CD4-positive, alpha-beta T cell treated with Interleukin-21 for 1 hour (primary cell): ENCODE data around the gene WNT6.

Experiments
- DNase-seq: peaks from one replicate; pipeline ENCODE4 v3.0.0-alpha.2; 2020

The WNT6 gene

DNA sequence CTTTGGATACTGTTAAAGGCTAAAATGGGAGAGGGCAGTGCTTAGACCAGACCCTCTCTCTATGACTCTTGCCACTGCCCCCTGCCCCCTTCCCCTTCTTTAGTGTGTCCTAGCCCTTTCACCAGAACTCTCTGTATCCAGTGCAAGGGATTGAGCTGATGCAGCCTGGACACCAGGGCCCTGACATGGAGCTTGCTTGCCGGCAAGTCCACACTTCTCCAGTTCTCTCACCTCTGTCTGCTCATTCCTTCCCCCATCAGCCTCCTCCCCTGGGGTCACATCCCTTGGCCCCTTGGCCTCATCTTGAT lies 1.5 kb upstream of the WNT6 start:
- no peak for DNase-seq

- no peak for DNase-seq
Measured at GRCh38 chr2:218858671-218859555, 692 bp upstream of the WNT6 start.

- DNase-seq, result no peak
Measured at GRCh38 chr2:218859988-218860831, 605 bp downstream of the WNT6 start.

DNA sequence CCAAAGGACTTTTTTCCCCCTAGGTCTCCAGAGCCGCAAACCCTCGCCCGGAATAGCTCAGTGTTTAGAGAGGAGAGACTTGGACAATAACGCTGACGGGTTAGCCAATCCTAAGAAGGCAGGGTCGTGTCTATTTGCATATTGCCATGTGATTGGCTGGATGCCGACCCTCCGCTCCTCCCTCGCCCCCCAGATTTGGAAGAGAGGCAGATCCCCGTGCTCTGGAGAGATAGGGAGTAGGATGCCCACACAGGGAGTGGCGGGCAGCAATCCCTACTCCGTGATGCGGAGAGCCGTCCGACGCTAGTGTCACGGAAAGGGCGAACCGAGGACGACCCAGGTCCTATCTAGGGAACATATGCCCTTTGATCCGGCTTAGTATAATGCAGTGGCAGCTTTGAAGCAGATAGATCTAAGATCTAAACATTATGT lies 1.4 kb downstream of the WNT6 start:
- DNase-seq, result no peak

DNA sequence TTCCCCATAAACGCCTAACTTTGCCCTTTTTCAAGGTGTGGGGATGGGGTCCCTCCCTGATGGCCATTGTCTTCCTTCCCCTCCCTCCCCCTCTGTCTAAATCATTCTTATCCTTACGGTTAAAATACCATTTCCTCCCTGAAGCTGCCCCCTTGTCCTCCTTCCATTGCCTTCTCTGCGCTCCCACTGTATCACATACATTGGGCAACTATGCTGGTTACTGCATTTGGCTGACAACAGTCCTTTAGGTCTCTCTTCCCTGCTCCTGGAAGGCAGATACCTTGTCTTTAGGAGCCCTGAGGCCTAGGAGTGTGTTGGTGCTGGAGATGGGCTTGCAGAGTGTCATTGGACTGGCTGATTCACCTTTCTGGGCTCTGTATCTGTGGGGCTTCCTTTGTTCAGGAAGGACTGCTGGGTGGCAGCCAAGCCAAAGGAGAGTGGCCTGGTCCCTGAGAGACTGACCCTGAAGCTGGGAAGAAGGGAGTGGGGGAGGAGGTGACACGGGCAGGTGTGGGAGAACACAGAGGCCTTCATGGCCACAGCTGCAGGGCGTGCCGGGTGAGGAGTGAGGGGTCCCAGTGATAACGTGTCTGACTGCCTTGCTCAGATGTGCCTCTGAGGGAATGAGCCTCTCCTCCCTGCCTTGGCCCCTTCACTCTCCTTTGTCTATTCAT lies 2.2 kb downstream of the WNT6 start:
- DNase-seq, result no peak

DNA sequence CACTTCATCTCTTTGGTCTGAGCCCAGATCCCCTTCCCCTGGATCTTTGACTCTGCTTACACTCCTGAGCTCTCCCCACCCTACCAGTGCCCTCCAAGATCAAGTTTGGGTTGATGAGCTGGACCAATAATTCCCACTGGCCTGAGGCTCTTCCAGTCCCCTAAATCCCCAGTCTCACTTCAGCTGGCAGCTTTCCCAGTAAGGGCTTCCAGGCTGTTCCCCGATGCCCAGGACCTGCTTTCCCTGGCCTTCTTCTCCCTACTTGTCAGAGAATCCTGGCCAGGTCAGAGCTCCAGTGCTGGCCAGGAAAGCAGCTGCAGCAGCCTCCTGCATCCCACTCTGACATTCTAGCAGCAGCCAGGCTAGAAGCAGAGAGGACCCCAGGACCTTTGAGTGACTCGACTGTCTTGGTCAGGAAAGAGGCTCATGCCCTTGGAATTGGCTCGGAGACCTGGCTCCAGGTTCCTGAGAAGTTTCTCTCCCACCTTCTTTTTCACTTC lies 3.5 kb downstream of the WNT6 start:
- DNase-seq, result no peak

DNA sequence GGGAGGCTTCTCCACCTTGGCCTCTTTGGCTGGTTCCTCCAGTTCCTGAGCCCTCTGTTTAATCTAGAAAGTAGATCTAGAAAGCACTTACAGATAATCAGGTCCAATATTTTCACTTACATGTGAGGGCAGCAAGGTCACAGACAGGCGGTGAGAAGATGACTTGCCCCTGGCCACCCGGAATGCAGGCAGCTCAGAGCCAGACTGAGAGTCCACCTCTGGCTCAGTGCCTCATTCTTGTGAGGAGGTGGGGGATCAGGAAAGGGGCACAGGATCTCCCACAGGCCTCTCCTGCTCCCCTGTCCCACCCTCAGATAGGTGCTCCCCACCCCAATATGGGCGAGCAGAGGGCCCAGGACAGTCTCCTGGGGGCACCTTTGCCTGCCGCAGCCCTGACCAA lies 5.8 kb downstream of the WNT6 start:
- DNase-seq, result no peak

- no peak for DNase-seq
Measured at GRCh38 chr2:218865999-218866398, 6.4 kb downstream of the WNT6 start.

GRCh38 chr2:218867900-218868299 lies 8.3 kb downstream of the WNT6 start:
- no peak for DNase-seq

DNA sequence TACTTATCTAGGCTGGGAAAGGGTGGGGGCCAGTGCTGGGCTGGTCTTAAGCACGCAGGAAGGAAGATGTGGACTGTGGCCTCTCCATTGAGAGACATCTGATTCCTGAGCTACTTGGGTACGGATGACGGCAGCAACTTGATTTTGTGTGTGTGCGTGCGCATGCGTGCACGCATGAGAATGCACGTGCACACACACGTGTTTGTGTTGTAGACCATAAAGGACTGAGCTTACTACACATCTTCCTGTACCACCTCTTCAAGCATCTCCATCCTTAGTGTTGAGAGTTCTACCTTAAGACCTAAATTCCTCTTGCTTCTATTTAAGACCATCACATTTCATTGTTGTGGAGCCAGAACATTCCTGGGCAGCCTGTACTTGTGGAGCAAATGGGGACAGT lies 9.5 kb downstream of the WNT6 start:
- no peak for DNase-seq

- no peak for DNase-seq
Measured at GRCh38 chr2:218870984-218871344, 11.4 kb downstream of the WNT6 start.

DNA sequence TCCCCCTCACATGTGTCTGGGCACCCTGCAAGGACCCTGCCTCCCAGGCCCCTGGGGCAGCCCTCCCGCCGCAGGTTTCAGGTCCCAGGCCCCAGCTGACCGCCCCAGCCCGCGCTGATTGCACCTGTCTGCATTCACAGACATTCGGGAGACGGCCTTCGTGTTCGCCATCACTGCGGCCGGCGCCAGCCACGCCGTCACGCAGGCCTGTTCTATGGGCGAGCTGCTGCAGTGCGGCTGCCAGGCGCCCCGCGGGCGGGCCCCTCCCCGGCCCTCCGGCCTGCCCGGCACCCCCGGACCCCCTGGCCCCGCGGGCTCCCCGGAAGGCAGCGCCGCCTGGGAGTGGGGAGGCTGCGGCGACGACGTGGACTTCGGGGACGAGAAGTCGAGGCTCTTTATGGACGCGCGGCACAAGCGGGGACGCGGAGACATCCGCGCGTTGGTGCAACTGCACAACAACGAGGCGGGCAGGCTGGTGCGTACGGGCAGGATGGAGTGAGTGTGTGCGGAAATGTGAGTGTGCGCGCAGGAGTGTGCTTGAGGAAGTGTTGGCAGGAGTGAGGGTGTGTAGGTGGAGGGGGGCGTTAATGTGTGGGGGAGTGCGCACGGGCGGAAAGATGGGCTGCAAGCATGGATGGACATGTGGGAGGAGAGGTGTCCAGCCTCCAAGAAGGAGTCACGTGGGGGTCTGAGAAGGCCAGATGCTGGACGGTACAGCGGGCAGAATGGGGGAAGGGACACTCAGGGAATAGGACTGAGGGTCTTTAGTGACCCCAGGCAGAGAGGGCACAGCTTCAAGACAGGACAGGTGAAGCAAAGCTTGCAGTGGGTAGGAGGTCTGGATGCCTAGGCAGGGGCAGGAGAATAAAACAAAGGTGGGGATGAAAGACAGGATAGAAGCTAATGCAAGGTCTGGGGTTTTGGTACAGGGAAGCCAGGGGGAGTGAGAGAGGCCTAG lies 12.0 kb downstream of the WNT6 start:
- DNase-seq, result peak; percentile 28

- DNase-seq, result no peak
Measured at GRCh38 chr2:218872645-218873358, 13.2 kb downstream of the WNT6 start.

DNA sequence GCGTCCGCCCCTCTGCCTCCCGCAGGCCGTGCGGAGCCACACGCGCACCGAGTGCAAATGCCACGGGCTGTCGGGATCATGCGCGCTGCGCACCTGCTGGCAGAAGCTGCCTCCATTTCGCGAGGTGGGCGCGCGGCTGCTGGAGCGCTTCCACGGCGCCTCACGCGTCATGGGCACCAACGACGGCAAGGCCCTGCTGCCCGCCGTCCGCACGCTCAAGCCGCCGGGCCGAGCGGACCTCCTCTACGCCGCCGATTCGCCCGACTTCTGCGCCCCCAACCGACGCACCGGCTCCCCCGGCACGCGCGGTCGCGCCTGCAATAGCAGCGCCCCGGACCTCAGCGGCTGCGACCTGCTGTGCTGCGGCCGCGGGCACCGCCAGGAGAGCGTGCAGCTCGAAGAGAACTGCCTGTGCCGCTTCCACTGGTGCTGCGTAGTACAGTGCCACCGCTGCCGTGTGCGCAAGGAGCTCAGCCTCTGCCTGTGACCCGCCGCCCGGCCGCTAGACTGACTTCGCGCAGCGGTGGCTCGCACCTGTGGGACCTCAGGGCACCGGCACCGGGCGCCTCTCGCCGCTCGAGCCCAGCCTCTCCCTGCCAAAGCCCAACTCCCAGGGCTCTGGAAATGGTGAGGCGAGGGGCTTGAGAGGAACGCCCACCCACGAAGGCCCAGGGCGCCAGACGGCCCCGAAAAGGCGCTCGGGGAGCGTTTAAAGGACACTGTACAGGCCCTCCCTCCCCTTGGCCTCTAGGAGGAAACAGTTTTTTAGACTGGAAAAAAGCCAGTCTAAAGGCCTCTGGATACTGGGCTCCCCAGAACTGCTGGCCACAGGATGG lies 14.0 kb downstream of the WNT6 start:
- no peak for DNase-seq

- DNase-seq, result no peak
Measured at GRCh38 chr2:218875692-218876246, 16.2 kb downstream of the WNT6 start.

DNA sequence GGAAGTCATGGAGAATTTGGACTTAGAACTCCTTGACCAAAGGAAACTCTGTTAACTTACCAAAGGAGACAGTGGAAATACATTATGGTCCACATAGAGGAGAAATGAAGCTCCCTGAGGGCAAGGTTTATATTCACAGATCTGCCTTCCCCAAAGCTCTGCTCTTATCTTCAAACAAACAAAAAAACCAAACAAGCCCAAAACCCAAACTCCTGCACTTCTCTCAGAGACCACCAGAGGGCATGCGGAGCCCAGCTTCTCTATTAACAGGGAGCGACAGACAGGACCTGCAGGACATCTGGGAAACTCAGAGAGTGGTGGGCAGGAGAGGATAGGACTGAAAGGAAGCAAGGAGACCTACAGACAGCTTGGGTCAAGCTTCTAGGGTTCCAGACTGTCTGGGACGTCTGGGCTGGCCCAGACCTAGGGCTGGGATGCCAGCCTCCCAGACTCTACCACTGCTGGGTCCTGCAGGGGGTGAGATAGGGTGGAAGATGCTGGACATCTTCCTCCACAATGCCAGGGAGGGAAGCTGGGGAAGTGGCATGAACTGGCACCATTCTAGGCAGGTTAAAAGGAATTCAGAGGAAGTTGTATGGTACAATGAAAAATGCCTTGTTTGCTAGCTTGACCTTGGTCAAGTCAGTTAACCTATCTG lies 17.1 kb downstream of the WNT6 start:
- DNase-seq, result peak; percentile 84

- no peak for DNase-seq
Measured at GRCh38 chr2:218877331-218877730, 17.7 kb downstream of the WNT6 start.

DNA sequence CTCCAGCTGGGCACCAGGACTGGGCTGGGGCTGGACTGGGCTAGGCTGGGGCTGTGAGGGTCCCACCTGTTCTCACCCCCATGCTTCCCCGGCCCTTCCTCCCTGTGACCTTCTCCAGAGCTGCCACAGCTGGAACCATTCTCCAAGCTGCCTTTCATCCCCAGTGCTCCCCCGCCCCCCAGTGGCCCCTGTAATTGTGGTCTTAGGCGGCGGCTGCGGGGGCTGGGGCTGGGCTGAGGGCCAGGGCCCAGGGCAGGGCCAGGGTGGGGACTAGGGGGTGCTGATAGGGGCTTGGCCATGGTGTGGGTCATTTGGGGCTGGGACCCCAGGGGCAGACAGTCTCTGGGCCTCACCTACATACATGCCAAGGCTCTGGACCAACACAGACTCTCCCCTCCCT lies 18.3 kb downstream of the WNT6 start:
- DNase-seq, result no peak

DNA sequence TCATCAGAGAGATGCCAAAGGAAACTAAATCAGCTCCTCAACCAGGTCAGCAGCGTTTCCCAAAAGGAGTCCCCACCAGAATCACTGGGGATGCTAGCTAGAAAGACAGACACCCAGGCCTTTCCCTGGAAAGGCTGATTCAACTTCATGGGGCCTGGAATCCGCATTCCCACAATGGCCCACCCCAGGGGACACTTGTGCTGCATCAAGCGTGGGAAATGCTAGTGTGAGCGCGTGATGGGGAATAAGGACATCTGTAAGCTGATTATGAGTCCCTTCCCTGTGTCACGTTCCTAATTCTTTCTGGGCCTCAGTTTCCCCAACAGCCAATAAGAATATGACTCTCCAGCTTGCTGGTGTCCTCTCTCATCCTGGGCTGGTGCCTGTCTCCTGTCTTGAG lies 18.9 kb downstream of the WNT6 start:
- no peak for DNase-seq
